BLaER1 (cell line): Measurements from ENCODE around the gene RGS8.

Source experiments
- H3K27ac ChIP-seq: shearing (Covaris generic); formaldehyde crosslinking; 2 replicates; pipeline ENCODE4 v1.8.1; 2022
- H3K27me3 ChIP-seq: shearing (Covaris generic); formaldehyde crosslinking; 2 replicates; pipeline ENCODE4 v1.8.1; 2022
- H3K36me3 ChIP-seq: shearing (Covaris generic); formaldehyde crosslinking; 2 replicates; pipeline ENCODE4 v1.8.1; 2022
- H3K4me1 ChIP-seq: shearing (Covaris generic); formaldehyde crosslinking; 2 replicates; pipeline ENCODE4 v1.8.1; 2022
- H3K4me2 ChIP-seq: shearing (Covaris generic); formaldehyde crosslinking; 2 replicates; pipeline ENCODE4 v1.8.1; 2022
- H3K4me3 ChIP-seq: shearing (Covaris generic); formaldehyde crosslinking; 2 replicates; pipeline ENCODE4 v1.8.1; 2022
- H3K9ac ChIP-seq: shearing (Covaris generic); formaldehyde crosslinking; 2 replicates; pipeline ENCODE4 v1.8.1; 2022
- H3K9me3 ChIP-seq: shearing (Covaris generic); formaldehyde crosslinking; 2 replicates; pipeline ENCODE4 v1.8.1; 2022
- H4K20me1 ChIP-seq: shearing (Covaris generic); formaldehyde crosslinking; 2 replicates; pipeline ENCODE4 v1.8.1; 2022
- Cebpa-rat ChIP-seq: shearing (Covaris generic); IDR thresholded peaks from 2 replicates; pipeline ENCODE4 v1.8.1; 2022

RGS8 gene

GRCh38 chr1:182718311-182718710 lies 33.9 kb upstream of the RGS8 start:
- Histone ChIP-seq H3K9ac (no peak overlapping the region), H3K4me2 (no peak overlapping the region; the same call in 1 of the 2 replicates), H3K27me3 (no peaks in the 10 kb centered on the region), H4K20me1 (no peaks in the 10 kb centered on the region), H3K9me3 (no peaks in the 10 kb centered on the region), H3K36me3 (no peaks in the 10 kb centered on the region), H3K4me3 (no peak overlapping the region), H3K4me1 (peaks cover 20% of the 10 kb centered on the region), H3K27ac (no peak overlapping the region)
- no peak for TF ChIP-seq Cebpa-rat

GRCh38 chr1:182716740-182717720 lies 32.6 kb upstream of the RGS8 start:
- Histone ChIP-seq H3K9me3 (no peaks in the 10 kb centered on the region), H4K20me1 (no peaks in the 10 kb centered on the region), H3K27me3 (no peaks in the 10 kb centered on the region), H3K27ac (no peak overlapping the region), H3K9ac (no peak overlapping the region), H3K4me3 (no peak overlapping the region), H3K4me2 (peak overlapping the region; percentile 64), H3K4me1 (peaks cover 20% of the 10 kb centered on the region), H3K36me3 (no peaks in the 10 kb centered on the region)
- no peak for TF ChIP-seq Cebpa-rat

GRCh38 chr1:182715531-182715930 lies 31.1 kb upstream of the RGS8 start:
- H3K4me2 ChIP-seq: no peak overlapping the region
- peaks cover 20% of the 10 kb centered on the region for H3K4me1 ChIP-seq
- no peak overlapping the region for H3K27ac ChIP-seq
- no peak overlapping the region for H3K9ac ChIP-seq
- TF ChIP-seq Cebpa-rat: no peak
- H3K4me3 ChIP-seq: no peak overlapping the region
- no peaks in the 10 kb centered on the region for H4K20me1 ChIP-seq
- no peaks in the 10 kb centered on the region for H3K27me3 ChIP-seq
- no peaks in the 10 kb centered on the region for H3K9me3 ChIP-seq
- no peaks in the 10 kb centered on the region for H3K36me3 ChIP-seq

- Histone ChIP-seq H3K27ac (no peak overlapping the region), H3K4me1 (peaks cover 20% of the 10 kb centered on the region), H3K4me2 (no peak overlapping the region), H3K9ac (no peak overlapping the region), H3K36me3 (no peaks in the 10 kb centered on the region), H3K4me3 (no peak overlapping the region), H3K9me3 (no peaks in the 10 kb centered on the region), H3K27me3 (no peaks in the 10 kb centered on the region), H4K20me1 (no peaks in the 10 kb centered on the region)
- TF ChIP-seq Cebpa-rat: no peak
Observed at GRCh38 chr1:182714546-182714945, 30.2 kb upstream of the RGS8 start.

- H4K20me1 ChIP-seq: no peaks in the 10 kb centered on the region
- peaks cover 20% of the 10 kb centered on the region for H3K4me1 ChIP-seq
- no peaks in the 10 kb centered on the region for H3K9me3 ChIP-seq
- no peaks in the 10 kb centered on the region for H3K36me3 ChIP-seq
- H3K4me3 ChIP-seq: no peak overlapping the region
- no peak for TF ChIP-seq Cebpa-rat
- H3K4me2 ChIP-seq: no peak overlapping the region
- no peak overlapping the region for H3K27ac ChIP-seq
- no peaks in the 10 kb centered on the region for H3K27me3 ChIP-seq
- no peak overlapping the region for H3K9ac ChIP-seq
Observed at GRCh38 chr1:182713939-182714338, 29.6 kb upstream of the RGS8 start.

- H3K27me3 ChIP-seq: no peaks in the 10 kb centered on the region
- no peaks in the 10 kb centered on the region for H3K9me3 ChIP-seq
- peaks cover 20% of the 10 kb centered on the region for H3K4me1 ChIP-seq
- no peak overlapping the region for H3K27ac ChIP-seq
- TF ChIP-seq Cebpa-rat: no peak
- no peaks in the 10 kb centered on the region for H3K36me3 ChIP-seq
- no peak overlapping the region for H3K4me2 ChIP-seq
- H3K9ac ChIP-seq: no peak overlapping the region
- H3K4me3 ChIP-seq: no peak overlapping the region
- no peaks in the 10 kb centered on the region for H4K20me1 ChIP-seq
Observed at GRCh38 chr1:182713492-182713891, 29.1 kb upstream of the RGS8 start.

GRCh38 chr1:182709855-182710254 lies 25.5 kb upstream of the RGS8 start:
- H3K27me3 ChIP-seq: no peaks in the 10 kb centered on the region
- no peak overlapping the region for H3K4me3 ChIP-seq
- H3K36me3 ChIP-seq: no peaks in the 10 kb centered on the region
- TF ChIP-seq Cebpa-rat: no peak
- no peaks in the 10 kb centered on the region for H4K20me1 ChIP-seq
- H3K9ac ChIP-seq: no peak overlapping the region
- no peaks in the 10 kb centered on the region for H3K9me3 ChIP-seq
- no peaks in the 10 kb centered on the region for H3K4me1 ChIP-seq
- no peak overlapping the region for H3K27ac ChIP-seq
- no peak overlapping the region for H3K4me2 ChIP-seq

- H3K36me3 ChIP-seq: no peaks in the 10 kb centered on the region
- H3K4me3 ChIP-seq: no peak overlapping the region
- no peaks in the 10 kb centered on the region for H3K27me3 ChIP-seq
- H3K27ac ChIP-seq: no peak overlapping the region
- H3K4me1 ChIP-seq: no peaks in the 10 kb centered on the region
- no peak overlapping the region for H3K4me2 ChIP-seq
- TF ChIP-seq Cebpa-rat: no peak
- no peak overlapping the region for H3K9ac ChIP-seq
- no peaks in the 10 kb centered on the region for H4K20me1 ChIP-seq
- H3K9me3 ChIP-seq: no peaks in the 10 kb centered on the region
Observed at GRCh38 chr1:182709225-182709764, 24.9 kb upstream of the RGS8 start.

- no peaks in the 10 kb centered on the region for H3K9me3 ChIP-seq
- H3K4me3 ChIP-seq: no peak overlapping the region
- no peaks in the 10 kb centered on the region for H3K36me3 ChIP-seq
- no peak overlapping the region for H3K4me2 ChIP-seq
- H3K27ac ChIP-seq: no peak overlapping the region
- H4K20me1 ChIP-seq: no peaks in the 10 kb centered on the region
- no peaks in the 10 kb centered on the region for H3K27me3 ChIP-seq
- no peaks in the 10 kb centered on the region for H3K4me1 ChIP-seq
- no peak for TF ChIP-seq Cebpa-rat
- H3K9ac ChIP-seq: no peak overlapping the region
Observed at GRCh38 chr1:182707122-182707521, 22.7 kb upstream of the RGS8 start.

- no peak overlapping the region for H3K4me2 ChIP-seq
- no peaks in the 10 kb centered on the region for H3K4me1 ChIP-seq
- H4K20me1 ChIP-seq: no peaks in the 10 kb centered on the region
- TF ChIP-seq Cebpa-rat: no peak
- H3K36me3 ChIP-seq: no peaks in the 10 kb centered on the region
- H3K9me3 ChIP-seq: no peaks in the 10 kb centered on the region
- no peak overlapping the region for H3K27ac ChIP-seq
- H3K9ac ChIP-seq: no peak overlapping the region
- no peak overlapping the region for H3K4me3 ChIP-seq
- no peaks in the 10 kb centered on the region for H3K27me3 ChIP-seq
Observed at GRCh38 chr1:182704677-182705076, 20.3 kb upstream of the RGS8 start.
